Mesothelial cell of epicardium (in vitro differentiated cells): ENCODE data around the gene PXMP4. TPM values are rescaled to one million over a fixed set of nuclear protein-coding genes. Genes with fewer than 3 reads are reported as not detected.
"Not testable (repeated sequence)": the region's sequence is repeated elsewhere in the genome, so short reads cannot be mapped to it uniquely, and the experiment has no call there.

ENCODE experiments used
- DNase-seq, 2 experiments: peaks; one replicate each; pipeline ENCODE4 v3.0.0; 2021; ENCODE audit warnings: low spot score in 2 of 2; ENCODE audit not compliant: unreplicated experiment in 2 of 2
- H3K27ac Mint-ChIP-seq: 2 replicates; pipeline ENCODE4 v1.8.0; 2021; ENCODE audit warnings: mixed read lengths
- H3K27me3 Mint-ChIP-seq: 2 replicates; pipeline ENCODE4 v1.8.0; 2021; ENCODE audit warnings: low read depth, mixed read lengths
- H3K36me3 Mint-ChIP-seq: 2 replicates; pipeline ENCODE4 v1.8.0; 2021; ENCODE audit warnings: mixed read lengths
- H3K4me1 Mint-ChIP-seq: 2 replicates; pipeline ENCODE4 v1.8.0; 2021; ENCODE audit warnings: mixed read lengths
- H3K4me3 Mint-ChIP-seq: 2 replicates; pipeline ENCODE4 v1.8.0; 2021; ENCODE audit warnings: mild to moderate bottlenecking, moderate library complexity, mixed read lengths
- H3K9me3 Mint-ChIP-seq: 2 replicates; pipeline ENCODE4 v1.8.0; 2021; ENCODE audit warnings: mixed read lengths
- CTCF ChIP-seq: fragments of 200-600 bp; sonication (generic); IDR thresholded peaks from one replicate; pipeline ENCODE4 v1.5.0; 2021; ENCODE audit warnings: antibody characterized with exemption; ENCODE audit not compliant: unreplicated experiment
- total RNA-seq: library from RNA; stranded (reverse); gene quantifications from 3 replicates; pipeline ENCODE4 v1.2.1, GENCODE V29; 2021

Gene PXMP4
- total RNA-seq, 1 donor from 2014 or later = 7.5 TPM

- Mint-ChIP-seq H3K36me3 (no peaks in the 10 kb centered on the region), H3K4me1 (no peaks in the 10 kb centered on the region), H3K27ac (no peak overlapping the region), H3K4me3 (no peak overlapping the region), H3K27me3 (no peaks in the 10 kb centered on the region), H3K9me3 (no peaks in the 10 kb centered on the region)
- TF ChIP-seq CTCF = no peak
- no peak for DNase-seq
Measured at GRCh38 chr20:33707668-33708067, 12.4 kb downstream of the PXMP4 start.

GRCh38 chr20:33704197-33704924 lies 15.7 kb downstream of the PXMP4 start:
- Mint-ChIP-seq H3K9me3 (no peaks in the 10 kb centered on the region), H3K27me3 (no peaks in the 10 kb centered on the region), H3K4me3 (no peak overlapping the region), H3K27ac (no peak overlapping the region), H3K36me3 (peaks cover 4% of the 10 kb centered on the region), H3K4me1 (no peaks in the 10 kb centered on the region)
- DNase-seq = no peak
- no peak for TF ChIP-seq CTCF

GRCh38 chr20:33703498-33704137 lies 16.5 kb downstream of the PXMP4 start:
- no peak for DNase-seq
- Mint-ChIP-seq H3K27me3 (no peaks in the 10 kb centered on the region), H3K4me3 (no peak overlapping the region), H3K27ac (no peak overlapping the region), H3K9me3 (no peaks in the 10 kb centered on the region), H3K4me1 (no peaks in the 10 kb centered on the region), H3K36me3 (peaks cover 4% of the 10 kb centered on the region)
- no peak for TF ChIP-seq CTCF

- no peaks in the 10 kb centered on the region for H3K4me1 Mint-ChIP-seq
- H3K4me3 Mint-ChIP-seq = no peak overlapping the region
- H3K27ac Mint-ChIP-seq = no peak overlapping the region
- no peak for DNase-seq
- no peak for TF ChIP-seq CTCF
- no peaks in the 10 kb centered on the region for H3K27me3 Mint-ChIP-seq
- H3K9me3 Mint-ChIP-seq = no peaks in the 10 kb centered on the region
- H3K36me3 Mint-ChIP-seq = peaks cover 4% of the 10 kb centered on the region
Measured at GRCh38 chr20:33702861-33703260, 17.2 kb downstream of the PXMP4 start.

GRCh38 chr20:33701629-33702450 lies 18.3 kb downstream of the PXMP4 start:
- Mint-ChIP-seq H3K4me1 (no peaks in the 10 kb centered on the region), H3K9me3 (no peaks in the 10 kb centered on the region), H3K27me3 (no peaks in the 10 kb centered on the region), H3K4me3 (no peak overlapping the region), H3K36me3 (peaks cover 4% of the 10 kb centered on the region), H3K27ac (no peak overlapping the region)
- no peak for DNase-seq
- TF ChIP-seq CTCF = no peak

- not testable (repeated sequence) for H3K36me3 Mint-ChIP-seq, H3K4me3 Mint-ChIP-seq, H3K4me1 Mint-ChIP-seq, DNase-seq, H3K27me3 Mint-ChIP-seq, H3K27ac Mint-ChIP-seq, H3K9me3 Mint-ChIP-seq
Measured at GRCh38 chr20:33700696-33701441, 19.2 kb downstream of the PXMP4 start.

- not testable (repeated sequence) for H3K4me3 Mint-ChIP-seq, H3K27me3 Mint-ChIP-seq, H3K36me3 Mint-ChIP-seq, DNase-seq, H3K27ac Mint-ChIP-seq, H3K9me3 Mint-ChIP-seq, H3K4me1 Mint-ChIP-seq
Measured at GRCh38 chr20:33698966-33699365, 21.1 kb downstream of the PXMP4 start.
